ENCODE data around the gene TUSC2. TPM values are rescaled to one million over a fixed set of nuclear protein-coding genes. Genes with fewer than 3 reads are reported as not detected.
A peak's percentile ranks its signal among the peaks of the same experiment; 100 is the strongest.

TUSC2 gene
- polyA plus RNA-seq, 1 donor from 2014 or later, result 88.8 TPM

DNA sequence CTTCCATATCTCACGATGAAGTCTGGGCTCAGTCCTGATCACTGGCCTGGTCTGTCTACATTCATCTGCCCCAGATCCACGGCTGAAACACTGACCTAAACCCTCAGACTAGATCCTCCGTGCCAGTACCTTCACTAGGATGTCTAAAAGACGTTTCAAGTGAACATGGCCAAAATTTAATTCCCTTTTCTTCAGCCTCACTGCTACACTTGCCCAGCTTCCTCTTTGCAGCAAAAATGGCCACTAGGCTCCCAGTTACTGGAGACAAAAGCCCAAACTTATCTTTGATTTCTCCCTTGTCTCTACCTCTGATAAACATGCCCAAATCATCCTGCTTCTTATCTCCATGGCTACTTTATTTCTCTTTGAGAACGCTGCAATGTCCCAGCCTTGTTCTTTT lies 10.9 kb upstream of the TUSC2 start:
- no peak overlapping the region for H2AFZ ChIP-seq (ENCODE audit: low read depth, low read length)
- no peaks in the 10 kb centered on the region for H3K9me2 ChIP-seq (ENCODE audit: insufficient read depth, low read length)
- H4K20me1 ChIP-seq (ENCODE audit: insufficient read depth), result no peaks in the 10 kb centered on the region
- H3K9ac ChIP-seq (ENCODE audit: low read length), result no peak overlapping the region
- no peak overlapping the region for H3K4me2 ChIP-seq (ENCODE audit: low read length)
- TF ChIP-seq MXI1 (conservative IDR thresholded peaks at IDR 0.05; ENCODE audit: poor library complexity, severe bottlenecking), result no peak
- TF ChIP-seq POLR2AphosphoS5 (IDR thresholded peaks at IDR 0.05), result no peak
- TF ChIP-seq, protein P1, sequence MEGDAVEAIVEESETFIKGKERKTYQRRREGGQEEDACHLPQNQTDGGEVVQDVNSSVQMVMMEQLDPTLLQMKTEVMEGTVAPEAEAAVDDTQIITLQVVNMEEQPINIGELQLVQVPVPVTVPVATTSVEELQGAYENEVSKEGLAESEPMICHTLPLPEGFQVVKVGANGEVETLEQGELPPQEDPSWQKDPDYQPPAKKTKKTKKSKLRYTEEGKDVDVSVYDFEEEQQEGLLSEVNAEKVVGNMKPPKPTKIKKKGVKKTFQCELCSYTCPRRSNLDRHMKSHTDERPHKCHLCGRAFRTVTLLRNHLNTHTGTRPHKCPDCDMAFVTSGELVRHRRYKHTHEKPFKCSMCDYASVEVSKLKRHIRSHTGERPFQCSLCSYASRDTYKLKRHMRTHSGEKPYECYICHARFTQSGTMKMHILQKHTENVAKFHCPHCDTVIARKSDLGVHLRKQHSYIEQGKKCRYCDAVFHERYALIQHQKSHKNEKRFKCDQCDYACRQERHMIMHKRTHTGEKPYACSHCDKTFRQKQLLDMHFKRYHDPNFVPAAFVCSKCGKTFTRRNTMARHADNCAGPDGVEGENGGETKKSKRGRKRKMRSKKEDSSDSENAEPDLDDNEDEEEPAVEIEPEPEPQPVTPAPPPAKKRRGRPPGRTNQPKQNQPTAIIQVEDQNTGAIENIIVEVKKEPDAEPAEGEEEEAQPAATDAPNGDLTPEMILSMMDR (IDR thresholded peaks at IDR 0.05; ENCODE audit: poor library complexity, severe bottlenecking), result no peak
- TF ChIP-seq RAD21 (conservative IDR thresholded peaks at IDR 0.05), result no peak
- no peak for TF ChIP-seq EP300 (conservative IDR thresholded peaks at IDR 0.05; ENCODE audit: poor library complexity, severe bottlenecking)
- TF ChIP-seq SMC3 (conservative IDR thresholded peaks at IDR 0.05; ENCODE audit: poor library complexity), result no peak
- no peak for TF ChIP-seq TAF1 (IDR thresholded peaks at IDR 0.05; ENCODE audit: low read depth)
- TF ChIP-seq EZH2 (IDR thresholded peaks at IDR 0.05; ENCODE audit: borderline replicate concordance, insufficient read depth, low read length, poor library complexity, severe bottlenecking), result no peak
- no peak for TF ChIP-seq REST (IDR thresholded peaks at IDR 0.05; ENCODE audit: borderline replicate concordance)
- no peaks in the 10 kb centered on the region for H3F3A ChIP-seq (ENCODE audit: insufficient read depth, low read length, poor library complexity, severe bottlenecking)
- H3K9me3 ChIP-seq (ENCODE audit: low read length), result no peaks in the 10 kb centered on the region
- H3K36me3 ChIP-seq (ENCODE audit: insufficient read depth, low read length), result no peaks in the 10 kb centered on the region
- no peak overlapping the region for H3K27ac ChIP-seq (ENCODE audit: low read length)
- peaks cover 32% of the 10 kb centered on the region for H3K27me3 ChIP-seq (ENCODE audit: insufficient read depth, low read depth, low read length)
- H3K79me2 ChIP-seq (replicated peaks; ENCODE audit: insufficient read depth, low read length), result peaks cover 24% of the 10 kb centered on the region
- no peak overlapping the region for H3K4me3 ChIP-seq (ENCODE audit: low read length)

DNA sequence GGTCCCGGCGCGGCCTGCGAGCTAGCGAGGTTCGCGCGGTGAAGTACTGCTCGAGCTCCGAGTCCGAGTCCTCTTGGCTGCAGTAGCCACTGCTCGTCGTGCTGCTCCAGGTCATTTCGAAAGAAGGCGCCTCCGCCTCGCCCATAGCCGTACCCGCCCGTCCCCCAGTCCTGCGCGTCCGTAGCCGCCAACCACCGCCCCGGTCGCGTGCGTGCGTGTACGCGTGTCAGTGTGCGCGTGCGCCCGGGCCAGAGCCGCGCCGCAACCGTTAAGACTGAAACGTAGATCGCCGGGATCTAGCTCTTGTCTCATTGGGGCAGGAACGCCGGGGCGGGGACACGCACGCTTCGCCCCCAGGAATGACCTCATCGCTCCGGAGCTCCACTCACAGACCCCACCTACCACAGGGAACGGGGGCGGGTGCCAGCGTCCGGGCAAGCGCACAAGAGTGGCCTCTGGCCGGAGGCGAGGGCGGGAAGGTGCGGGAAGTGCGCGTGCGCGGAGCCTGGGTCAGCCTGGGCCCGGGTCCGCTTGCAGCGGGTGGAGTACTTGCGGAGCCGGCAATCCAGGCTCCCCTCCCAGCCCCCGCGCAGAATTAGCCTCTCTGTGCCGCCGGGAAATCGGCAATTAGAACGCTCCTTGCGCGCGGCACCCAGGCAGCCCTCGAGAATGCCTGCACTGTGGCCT lies 9.3 kb upstream of the TUSC2 start:
- peaks cover 27% of the 10 kb centered on the region for H3K27me3 ChIP-seq (ENCODE audit: insufficient read depth, low read depth, low read length)
- TF ChIP-seq POLR2AphosphoS5 (IDR thresholded peaks at IDR 0.05), result peak; percentile 87
- no peak for TF ChIP-seq EZH2 (IDR thresholded peaks at IDR 0.05; ENCODE audit: borderline replicate concordance, insufficient read depth, low read length, poor library complexity, severe bottlenecking)
- TF ChIP-seq, protein P1 (IDR thresholded peaks at IDR 0.05; ENCODE audit: poor library complexity, severe bottlenecking), result no peak
- peak; percentile 19 for TF ChIP-seq REST (IDR thresholded peaks at IDR 0.05; ENCODE audit: borderline replicate concordance)
- no peak for TF ChIP-seq SMC3 (conservative IDR thresholded peaks at IDR 0.05; ENCODE audit: poor library complexity)
- no peak for TF ChIP-seq EP300 (conservative IDR thresholded peaks at IDR 0.05; ENCODE audit: poor library complexity, severe bottlenecking)
- TF ChIP-seq MXI1 (conservative IDR thresholded peaks at IDR 0.05; ENCODE audit: poor library complexity, severe bottlenecking), result peak; percentile 98
- peak; percentile 87 for TF ChIP-seq TAF1 (IDR thresholded peaks at IDR 0.05; ENCODE audit: low read depth)
- TF ChIP-seq RAD21 (conservative IDR thresholded peaks at IDR 0.05), result peak; percentile 16
- peaks cover 24% of the 10 kb centered on the region for H3K79me2 ChIP-seq (replicated peaks; ENCODE audit: insufficient read depth, low read length)

More for the DNA sequence above, 9.3 kb upstream of the TUSC2 start:
- peak overlapping the region; percentile 95 for H3K27ac ChIP-seq (ENCODE audit: low read length)
- H2AFZ ChIP-seq (ENCODE audit: low read depth, low read length), result peak overlapping the region; percentile 84
- no peaks in the 10 kb centered on the region for H3K9me2 ChIP-seq (ENCODE audit: insufficient read depth, low read length)
- peak overlapping the region; percentile 96 for H3K9ac ChIP-seq (ENCODE audit: low read length)
- H3F3A ChIP-seq (ENCODE audit: insufficient read depth, low read length, poor library complexity, severe bottlenecking), result no peaks in the 10 kb centered on the region
- peak overlapping the region; percentile 100 for H3K4me2 ChIP-seq (ENCODE audit: low read length)
- H4K20me1 ChIP-seq (ENCODE audit: insufficient read depth), result no peaks in the 10 kb centered on the region
- H3K9me3 ChIP-seq (ENCODE audit: low read length), result no peaks in the 10 kb centered on the region
- H3K36me3 ChIP-seq (ENCODE audit: insufficient read depth, low read length), result no peaks in the 10 kb centered on the region
- H3K4me3 ChIP-seq (ENCODE audit: low read length), result peak overlapping the region; percentile 95

Data from neural cell (in vitro differentiated cells).